Panc1 (cell line): ENCODE data around the gene MBD6.

Experiments used
- TCF7L2 ChIP-seq: IDR thresholded peaks from 2 replicates; pipeline ENCODE4 v1.6.1; 2011; ENCODE audit warnings: mild to moderate bottlenecking, low read depth, low read length, inconsistent platforms
- TF ChIP-seq, protein P1 (sequence below): fragments of 450-650 bp; IDR thresholded peaks from 2 replicates; pipeline ENCODE4 v1.5.1; 2017; ENCODE audit warnings: mild to moderate bottlenecking

DNA sequence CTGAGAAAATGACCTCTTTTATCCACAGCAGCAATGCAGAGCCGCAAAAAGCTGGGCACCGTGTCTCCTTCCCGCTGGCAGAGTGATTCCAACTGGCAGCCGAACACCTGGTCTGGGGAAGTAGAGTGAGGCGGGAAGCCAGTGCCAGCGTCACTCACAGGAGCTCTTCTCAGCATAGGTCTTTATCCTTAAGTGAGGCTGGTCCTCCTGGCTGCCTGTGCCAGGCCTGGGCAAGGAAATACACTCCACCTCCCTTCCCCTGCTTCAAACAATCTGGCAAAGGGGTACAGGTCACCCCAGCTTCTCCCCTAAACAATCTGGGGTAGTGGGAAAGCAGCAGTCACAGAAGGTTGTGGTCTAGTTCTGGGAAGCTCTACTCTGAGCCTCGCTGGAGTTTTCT is 47.8 kb upstream of the MBD6 start:
- TF ChIP-seq, protein P1, sequence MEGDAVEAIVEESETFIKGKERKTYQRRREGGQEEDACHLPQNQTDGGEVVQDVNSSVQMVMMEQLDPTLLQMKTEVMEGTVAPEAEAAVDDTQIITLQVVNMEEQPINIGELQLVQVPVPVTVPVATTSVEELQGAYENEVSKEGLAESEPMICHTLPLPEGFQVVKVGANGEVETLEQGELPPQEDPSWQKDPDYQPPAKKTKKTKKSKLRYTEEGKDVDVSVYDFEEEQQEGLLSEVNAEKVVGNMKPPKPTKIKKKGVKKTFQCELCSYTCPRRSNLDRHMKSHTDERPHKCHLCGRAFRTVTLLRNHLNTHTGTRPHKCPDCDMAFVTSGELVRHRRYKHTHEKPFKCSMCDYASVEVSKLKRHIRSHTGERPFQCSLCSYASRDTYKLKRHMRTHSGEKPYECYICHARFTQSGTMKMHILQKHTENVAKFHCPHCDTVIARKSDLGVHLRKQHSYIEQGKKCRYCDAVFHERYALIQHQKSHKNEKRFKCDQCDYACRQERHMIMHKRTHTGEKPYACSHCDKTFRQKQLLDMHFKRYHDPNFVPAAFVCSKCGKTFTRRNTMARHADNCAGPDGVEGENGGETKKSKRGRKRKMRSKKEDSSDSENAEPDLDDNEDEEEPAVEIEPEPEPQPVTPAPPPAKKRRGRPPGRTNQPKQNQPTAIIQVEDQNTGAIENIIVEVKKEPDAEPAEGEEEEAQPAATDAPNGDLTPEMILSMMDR: no peak
- TF ChIP-seq TCF7L2: no peak
